Tibial artery (tissue), 4 donors: ENCODE results near the gene CDH4.

Source experiments
- DNase-seq, 2 donors: peaks; one replicate each; pipeline ENCODE4 v3.0.0-alpha.2; 2019
- H3K27ac ChIP-seq, 2 donors: fragments of 200-600 bp; sonication (generic) in 1 of 2; 1 replicate in 1 of 2; 2 replicates in 1 of 2; pipeline ENCODE4 v1.5.1; 2018 to 2019; ENCODE audit warnings: mild to moderate bottlenecking in 1 of 2
- H3K27me3 ChIP-seq, 2 donors: fragments of 200-600 bp; sonication (generic) in 1 of 2; one replicate each; pipeline versions ENCODE4 v1.5.1 to v1.6.0; 2016 to 2019
- H3K36me3 ChIP-seq, 3 donors: fragments of 200-600 bp; sonication (generic) in 2 of 3; one replicate each; pipeline ENCODE4 v1.5.1; 2016 to 2019; ENCODE audit warnings: mild to moderate bottlenecking in 2 of 3
- H3K4me1 ChIP-seq, 4 donors: fragments of 200-600 bp; sonication (generic) in 2 of 4; 1 replicate in 3 of 4; 2 replicates in 1 of 4; pipeline ENCODE4 v1.5.1; 2016 to 2019
- H3K4me3 ChIP-seq, 2 donors: fragments of 200-600 bp; sonication (generic) in 1 of 2; 1 replicate in 1 of 2; 2 replicates in 1 of 2; pipeline ENCODE4 v1.5.1; 2018 to 2019; ENCODE audit warnings: mild to moderate bottlenecking in 2 of 2
- H3K9me3 ChIP-seq, 3 donors: fragments of 200-600 bp; sonication (generic) in 1 of 3; one replicate each; pipeline ENCODE4 v1.5.1; 2016 to 2019
- intact Hi-C: fragments of 100-400 bp; cut with DNase I; formaldehyde crosslinking; loops from one replicate; pipeline ENCODE4 v1.15.0; 2023; ENCODE audit warnings: low total_unique reads
- TF ChIP-seq, protein P1 (sequence below), 2 experiments: fragments of 200-600 bp in 1 of 2; fragments of 450-650 bp in 1 of 2; IDR thresholded peaks; one replicate each; pipeline ENCODE4 v1.5.1; 2017 to 2019; ENCODE audit warnings: antibody characterized with exemption in 2 of 2, mild to moderate bottlenecking in 1 of 2, moderate library complexity in 1 of 2

Gene CDH4

DNA sequence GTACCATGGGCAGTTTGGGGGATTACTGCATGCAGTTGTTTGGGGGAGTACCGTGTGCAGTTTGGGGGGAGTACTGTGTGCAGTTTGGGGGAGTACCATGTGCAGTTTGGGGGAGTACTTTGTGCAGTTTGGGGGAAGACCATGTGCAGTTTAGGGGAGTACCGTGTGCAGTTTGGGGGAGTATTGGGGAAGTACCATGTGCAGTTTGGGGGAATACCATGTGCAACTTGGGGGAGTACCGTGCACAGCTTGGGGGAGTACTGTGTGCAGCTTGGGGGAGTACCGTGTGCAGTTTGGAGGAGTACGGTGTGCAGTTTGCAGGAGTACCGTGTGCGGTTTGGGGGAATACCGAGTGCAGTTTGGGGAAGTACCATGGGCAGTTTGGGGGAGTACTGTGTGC is 22.3 kb downstream of the CDH4 start:
- Histone ChIP-seq H3K27me3 (peaks cover 0 to 30% of the 10 kb centered on the region in 2 donors), H3K27ac (no peak overlapping the region), H3K36me3 (no peaks in the 10 kb centered on the region), H3K9me3 (no peaks in the 10 kb centered on the region), H3K4me1 (no peaks in the 10 kb centered on the region), H3K4me3 (no peak overlapping the region)
- intact Hi-C loops = no loop called here
- no peak for DNase-seq
- TF ChIP-seq, protein P1, sequence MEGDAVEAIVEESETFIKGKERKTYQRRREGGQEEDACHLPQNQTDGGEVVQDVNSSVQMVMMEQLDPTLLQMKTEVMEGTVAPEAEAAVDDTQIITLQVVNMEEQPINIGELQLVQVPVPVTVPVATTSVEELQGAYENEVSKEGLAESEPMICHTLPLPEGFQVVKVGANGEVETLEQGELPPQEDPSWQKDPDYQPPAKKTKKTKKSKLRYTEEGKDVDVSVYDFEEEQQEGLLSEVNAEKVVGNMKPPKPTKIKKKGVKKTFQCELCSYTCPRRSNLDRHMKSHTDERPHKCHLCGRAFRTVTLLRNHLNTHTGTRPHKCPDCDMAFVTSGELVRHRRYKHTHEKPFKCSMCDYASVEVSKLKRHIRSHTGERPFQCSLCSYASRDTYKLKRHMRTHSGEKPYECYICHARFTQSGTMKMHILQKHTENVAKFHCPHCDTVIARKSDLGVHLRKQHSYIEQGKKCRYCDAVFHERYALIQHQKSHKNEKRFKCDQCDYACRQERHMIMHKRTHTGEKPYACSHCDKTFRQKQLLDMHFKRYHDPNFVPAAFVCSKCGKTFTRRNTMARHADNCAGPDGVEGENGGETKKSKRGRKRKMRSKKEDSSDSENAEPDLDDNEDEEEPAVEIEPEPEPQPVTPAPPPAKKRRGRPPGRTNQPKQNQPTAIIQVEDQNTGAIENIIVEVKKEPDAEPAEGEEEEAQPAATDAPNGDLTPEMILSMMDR (IDR thresholded peaks at IDR 0.05) = no peak

DNA sequence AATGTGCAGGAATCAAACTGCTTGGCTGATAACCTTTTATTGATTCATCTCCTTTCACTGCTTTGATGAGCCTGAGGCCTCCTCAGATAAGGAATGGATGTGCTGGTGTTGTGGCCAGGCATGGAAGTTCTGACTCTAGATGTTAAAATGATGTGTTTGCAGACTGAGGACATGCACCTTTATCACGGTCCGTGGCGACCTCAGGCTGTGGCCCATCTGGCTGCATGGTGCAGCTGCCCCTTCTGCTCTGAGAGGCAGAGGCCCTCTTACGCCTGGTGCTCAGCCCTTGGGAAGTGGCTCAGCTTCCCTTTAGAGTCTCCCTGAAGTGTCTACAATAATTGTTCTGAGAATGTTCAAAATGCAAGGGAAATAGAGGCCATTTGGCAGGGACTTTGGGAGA is 26.2 kb downstream of the CDH4 start:
- no peaks in the 10 kb centered on the region for H3K36me3 ChIP-seq
- H3K4me1 ChIP-seq = no peaks in the 10 kb centered on the region
- intact Hi-C loops = no loop called here
- peaks cover 0 to 40% of the 10 kb centered on the region in 2 donors for H3K27me3 ChIP-seq
- no peak overlapping the region for H3K4me3 ChIP-seq
- TF ChIP-seq, protein P1 (IDR thresholded peaks at IDR 0.05) = no peak
- no peak overlapping the region for H3K27ac ChIP-seq
- DNase-seq = no peak
- H3K9me3 ChIP-seq = no peaks in the 10 kb centered on the region

DNA sequence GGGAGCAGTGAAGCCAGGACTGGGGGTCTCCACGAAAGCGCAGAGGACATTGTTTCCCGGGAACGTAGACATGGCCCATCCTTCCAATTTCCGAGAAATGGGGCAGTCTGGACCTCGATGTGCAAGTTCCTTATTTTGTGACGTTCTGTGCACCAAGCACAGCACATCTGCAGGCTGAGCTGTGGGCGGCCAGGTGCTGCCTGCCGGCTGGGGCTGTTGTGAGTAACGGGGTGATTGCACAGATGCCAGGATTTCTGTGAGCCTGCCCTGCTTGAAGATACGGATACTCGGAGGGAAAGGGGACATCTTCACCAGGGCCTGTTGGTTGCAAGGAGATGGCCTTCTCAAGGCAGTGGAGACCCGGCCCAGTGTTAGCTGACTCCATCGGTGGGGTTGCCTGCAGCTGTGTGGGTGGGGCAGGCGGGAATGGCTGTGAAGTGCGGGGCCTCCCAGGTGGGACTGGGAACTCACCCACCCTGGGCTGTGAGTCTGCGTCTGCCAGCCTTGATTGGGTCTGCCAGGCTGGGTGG is 27.6 kb downstream of the CDH4 start:
- H3K27ac ChIP-seq = no peak overlapping the region
- H3K4me3 ChIP-seq = no peak overlapping the region
- no peaks in the 10 kb centered on the region for H3K4me1 ChIP-seq
- H3K27me3 ChIP-seq = peaks cover 0 to 37% of the 10 kb centered on the region in 2 donors
- no peak for DNase-seq
- TF ChIP-seq, protein P1 (IDR thresholded peaks at IDR 0.05) = no peak
- H3K9me3 ChIP-seq = no peaks in the 10 kb centered on the region
- intact Hi-C loops = no loop called here
- no peaks in the 10 kb centered on the region for H3K36me3 ChIP-seq

DNA sequence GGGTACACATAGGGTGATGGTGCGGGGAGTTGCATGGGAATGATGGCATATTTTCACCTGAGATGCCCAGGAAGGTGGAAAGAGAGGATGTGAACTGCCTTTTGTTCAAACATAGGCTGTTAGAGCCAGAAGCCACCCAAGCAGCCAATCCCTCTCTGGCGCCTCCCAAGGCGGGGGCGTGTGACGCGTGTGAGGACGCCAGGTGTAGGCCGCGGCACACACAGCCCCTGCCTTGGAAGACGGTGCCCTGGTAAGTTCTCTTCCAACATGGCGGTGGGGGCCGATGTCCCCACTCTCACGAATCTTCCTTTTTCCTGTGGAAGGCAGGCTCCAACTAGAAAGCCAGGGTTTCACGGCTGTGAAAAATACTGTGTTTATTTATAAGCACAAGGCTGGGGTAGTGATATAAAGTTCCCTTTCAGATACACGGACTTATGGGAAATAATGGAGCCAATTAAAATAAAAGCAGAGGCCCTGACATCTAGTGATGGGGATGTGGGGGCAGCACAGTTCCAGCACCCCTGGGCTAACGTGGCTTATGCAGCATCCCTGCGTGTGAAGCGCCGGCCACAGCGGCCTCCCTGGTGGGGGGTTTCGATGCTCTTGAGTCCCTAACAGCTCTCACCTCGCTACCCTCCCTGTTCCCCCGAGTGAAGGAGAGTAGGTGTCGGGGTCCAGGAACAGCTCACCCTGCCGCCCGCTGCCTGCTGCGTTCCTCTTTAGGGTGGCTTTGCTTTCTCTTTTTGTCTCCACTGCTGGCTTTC is 28.3 kb downstream of the CDH4 start:
- Histone ChIP-seq H3K27ac (no peak overlapping the region), H3K9me3 (no peaks in the 10 kb centered on the region), H3K36me3 (no peaks in the 10 kb centered on the region), H3K4me3 (no peak overlapping the region), H3K27me3 (peaks cover 0 to 37% of the 10 kb centered on the region in 2 donors), H3K4me1 (no peaks in the 10 kb centered on the region)
- DNase-seq = no peak
- TF ChIP-seq, protein P1 (IDR thresholded peaks at IDR 0.05) = no peak
- intact Hi-C loops = no loop called here

DNA sequence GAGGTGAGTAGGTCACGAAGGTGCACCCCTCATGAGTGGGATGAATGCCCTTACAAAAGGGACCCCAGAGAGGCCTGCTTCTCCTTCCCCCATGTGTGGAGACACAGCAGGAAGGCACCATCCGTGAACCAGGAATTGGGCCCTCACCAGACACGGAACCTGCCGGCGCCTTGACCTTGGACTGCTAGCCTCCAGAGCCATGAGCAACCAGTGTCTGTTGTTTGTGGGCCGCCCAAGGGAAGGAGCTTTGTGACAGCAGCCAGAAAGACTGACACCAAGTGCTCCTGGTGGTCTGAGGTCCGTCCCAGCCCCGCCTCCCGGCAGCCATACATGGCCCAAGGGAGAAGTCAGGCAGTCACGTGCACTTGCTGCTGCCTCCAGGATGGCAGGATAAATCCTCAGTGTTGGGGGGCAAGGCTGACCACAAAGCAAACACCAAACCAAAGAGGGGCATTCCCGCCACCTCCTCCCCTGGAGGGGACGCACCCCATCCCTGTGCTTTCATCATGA is 29.3 kb downstream of the CDH4 start:
- Histone ChIP-seq H3K4me1 (no peaks in the 10 kb centered on the region), H3K27me3 (peaks cover 0 to 37% of the 10 kb centered on the region in 2 donors), H3K27ac (no peak overlapping the region), H3K4me3 (no peak overlapping the region), H3K36me3 (no peaks in the 10 kb centered on the region), H3K9me3 (no peaks in the 10 kb centered on the region)
- intact Hi-C loops = no loop called here
- no peak for DNase-seq
- TF ChIP-seq, protein P1 (IDR thresholded peaks at IDR 0.05) = no peak
